Fibroblast of villous mesenchyme (primary cell): Measurements from ENCODE around the gene REC114. TPM values are rescaled to one million over a fixed set of nuclear protein-coding genes. Genes with fewer than 3 reads are reported as not detected.

Source experiments
- DNase-seq: peaks from one replicate; pipeline ENCODE4 v3.0.0-alpha.2; 2010; ENCODE audit warnings: low read depth
- H3K4me3 ChIP-seq: 2 replicates; pipeline ENCODE4 v1.5.1; 2011; ENCODE audit warnings: low read depth, mild to moderate bottlenecking, low read length
- CTCF ChIP-seq: IDR thresholded peaks from 2 replicates; pipeline ENCODE4 v1.5.1; 2012; ENCODE audit warnings: low read depth, mild to moderate bottlenecking, low read length; ENCODE audit not compliant: insufficient read depth
- total RNA-seq: library from RNA; depleted of rRNA; stranded (reverse); fragments of >200 nt; gene quantifications from 2 replicates; pipeline ENCODE4 v1.2.3, GENCODE V29; 2012

REC114 gene
- total RNA-seq, 1 donor: not detected

- DNase-seq: no peak
- no peak for TF ChIP-seq CTCF
- no peak overlapping the region for H3K4me3 ChIP-seq
Observed at GRCh38 chr15:73522011-73522410, 79.0 kb downstream of the REC114 start.

- no peak overlapping the region for H3K4me3 ChIP-seq
- DNase-seq: no peak
- TF ChIP-seq CTCF: no peak
Observed at GRCh38 chr15:73524919-73525318, 82.0 kb downstream of the REC114 start.

GRCh38 chr15:73527598-73527997 is 84.6 kb downstream of the REC114 start:
- TF ChIP-seq CTCF: no peak
- H3K4me3 ChIP-seq: no peak overlapping the region
- no peak for DNase-seq

- no peak for DNase-seq
- TF ChIP-seq CTCF: no peak
Observed at GRCh38 chr15:73530649-73531048, 87.7 kb downstream of the REC114 start.

GRCh38 chr15:73538123-73538522 is 95.2 kb downstream of the REC114 start:
- DNase-seq: no peak
- no peak overlapping the region for H3K4me3 ChIP-seq
- no peak for TF ChIP-seq CTCF

More at GRCh38 chr15:73530649-73531048, 87.7 kb downstream of the REC114 start:
- no peak overlapping the region for H3K4me3 ChIP-seq

GRCh38 chr15:73538563-73539211 is 95.7 kb downstream of the REC114 start:
- no peak overlapping the region for H3K4me3 ChIP-seq
- TF ChIP-seq CTCF: no peak
- no peak for DNase-seq
